GM21367 (cell line): Measurements from ENCODE around the gene LRRC28.

Experiments used
- ATAC-seq: cut with Tn5 transposase; IDR thresholded peaks from one replicate; pipeline ENCODE4 v1.9.1; 2021; ENCODE audit not compliant: unreplicated experiment

LRRC28 gene

DNA sequence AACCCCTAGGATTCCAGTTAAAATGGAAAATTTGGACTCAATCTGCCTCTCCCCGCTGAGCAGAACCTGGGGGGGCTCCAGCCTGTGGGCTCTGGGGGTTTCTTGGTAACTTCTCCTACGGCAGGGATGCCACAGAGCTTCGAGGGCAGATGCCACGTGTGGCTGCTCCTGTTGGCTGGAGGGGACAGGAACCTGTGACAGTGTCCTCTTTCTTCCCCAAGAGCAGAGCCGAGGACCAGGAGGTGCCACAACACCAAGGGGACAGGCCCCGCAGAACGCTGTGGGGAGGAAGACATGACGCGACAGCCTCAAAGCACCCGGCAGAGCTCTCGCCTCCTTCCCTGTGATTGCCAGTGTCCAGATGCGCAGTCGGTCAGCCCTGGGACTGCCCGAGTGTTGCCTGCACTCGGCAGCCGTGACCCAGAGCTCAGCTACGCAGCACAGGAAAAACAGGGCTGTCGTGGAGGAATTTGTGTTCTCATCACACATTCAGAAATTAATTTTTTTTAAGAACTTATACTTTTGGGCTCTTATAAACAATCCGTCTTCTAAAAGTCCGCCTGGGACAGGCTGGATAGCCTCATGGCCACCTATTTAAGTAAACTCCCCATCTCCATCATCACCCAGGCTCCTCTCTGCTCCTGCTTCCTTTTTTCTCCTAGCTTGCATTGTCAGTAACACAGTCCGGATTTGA lies 182.6 kb downstream of the LRRC28 start:
- ATAC-seq, result no peak

DNA sequence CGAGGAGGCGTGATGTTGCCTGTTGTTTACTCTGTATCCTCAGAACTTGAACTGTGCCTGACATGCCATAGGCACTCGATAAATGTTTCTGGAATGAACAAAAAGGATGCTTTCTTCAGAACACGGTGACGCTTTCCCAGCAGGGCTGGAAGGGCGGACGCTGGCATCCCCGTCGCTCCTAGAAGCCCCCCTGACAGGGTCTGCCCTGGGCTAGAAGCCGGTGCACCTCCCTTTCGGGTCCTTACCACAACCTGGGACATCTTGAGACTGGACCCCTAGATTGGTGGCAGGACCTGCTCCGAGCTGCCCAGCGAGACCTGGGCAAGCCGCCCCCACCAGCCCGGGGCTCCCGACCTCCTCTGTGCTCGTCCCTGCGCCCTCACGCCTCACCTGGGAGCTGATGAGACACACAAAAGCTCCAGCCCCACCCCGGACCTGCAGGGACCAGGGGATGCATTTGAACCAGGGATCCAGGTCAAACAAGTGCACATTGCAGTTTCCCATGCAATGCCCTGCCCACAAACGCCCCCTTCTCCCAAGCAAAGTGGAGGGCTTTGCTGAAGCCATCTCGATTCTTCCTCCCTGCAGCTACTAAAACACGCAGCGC lies 183.3 kb downstream of the LRRC28 start:
- no peak for ATAC-seq

DNA sequence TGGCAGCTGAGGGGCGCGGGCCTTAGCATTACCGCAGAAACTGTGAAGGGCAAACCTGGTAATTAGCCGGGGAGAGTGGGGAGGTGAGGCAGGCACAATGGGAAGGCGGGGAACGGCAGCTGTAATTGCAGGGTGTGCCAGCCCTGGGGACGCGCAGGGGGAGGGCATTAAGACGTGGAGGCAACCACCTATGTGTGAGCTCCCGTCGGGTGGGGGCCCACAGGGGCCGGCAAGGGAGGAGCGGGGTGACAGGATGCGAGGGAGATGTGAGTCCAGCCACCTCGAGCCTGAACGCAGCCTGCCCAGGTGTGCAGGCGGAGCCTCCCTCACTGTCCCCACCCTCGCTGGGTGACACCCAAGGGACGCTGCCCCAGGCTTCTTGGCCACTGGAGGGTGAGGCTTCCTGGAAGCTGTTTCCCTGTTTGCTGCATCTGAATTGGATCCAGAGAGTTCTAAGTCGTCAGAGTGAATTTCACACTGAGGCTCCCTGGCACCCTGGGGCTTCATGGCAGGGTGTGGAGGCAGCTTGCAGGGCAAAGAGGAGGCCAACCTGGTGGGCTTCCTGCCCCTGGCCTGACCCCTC lies 183.9 kb downstream of the LRRC28 start:
- ATAC-seq, result no peak

DNA sequence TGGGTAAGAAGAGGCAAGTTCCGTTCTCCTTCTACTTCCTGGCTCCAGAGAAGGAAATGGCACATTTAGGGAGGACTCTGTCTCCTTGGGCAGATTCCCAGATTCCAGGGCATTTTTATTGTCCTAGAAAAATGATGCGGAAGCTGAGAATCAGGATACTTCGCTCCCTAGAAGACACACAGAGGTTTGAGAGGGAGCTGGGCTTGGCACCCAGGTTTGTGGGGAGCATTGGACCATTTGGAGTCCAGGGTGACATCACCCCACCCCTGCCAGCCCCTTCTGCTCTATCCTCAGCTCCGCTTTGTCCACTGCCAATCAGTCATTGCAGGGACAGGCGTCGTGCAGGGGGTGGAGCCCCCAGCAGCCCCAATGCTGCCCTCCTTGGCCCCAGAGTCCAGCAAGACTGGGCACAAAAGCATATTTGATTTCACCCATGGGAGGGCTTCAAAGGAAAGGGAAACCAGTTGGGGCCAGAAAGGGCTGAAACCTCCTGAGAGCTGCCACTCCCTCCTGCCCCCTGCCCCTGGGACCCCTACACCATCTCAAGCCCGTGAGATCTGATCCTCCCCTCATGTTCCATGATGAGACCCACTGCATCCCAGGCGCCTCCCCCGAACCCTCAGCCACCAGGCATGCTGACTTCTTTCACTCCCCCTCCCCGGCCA lies 184.7 kb downstream of the LRRC28 start:
- ATAC-seq, result no peak

DNA sequence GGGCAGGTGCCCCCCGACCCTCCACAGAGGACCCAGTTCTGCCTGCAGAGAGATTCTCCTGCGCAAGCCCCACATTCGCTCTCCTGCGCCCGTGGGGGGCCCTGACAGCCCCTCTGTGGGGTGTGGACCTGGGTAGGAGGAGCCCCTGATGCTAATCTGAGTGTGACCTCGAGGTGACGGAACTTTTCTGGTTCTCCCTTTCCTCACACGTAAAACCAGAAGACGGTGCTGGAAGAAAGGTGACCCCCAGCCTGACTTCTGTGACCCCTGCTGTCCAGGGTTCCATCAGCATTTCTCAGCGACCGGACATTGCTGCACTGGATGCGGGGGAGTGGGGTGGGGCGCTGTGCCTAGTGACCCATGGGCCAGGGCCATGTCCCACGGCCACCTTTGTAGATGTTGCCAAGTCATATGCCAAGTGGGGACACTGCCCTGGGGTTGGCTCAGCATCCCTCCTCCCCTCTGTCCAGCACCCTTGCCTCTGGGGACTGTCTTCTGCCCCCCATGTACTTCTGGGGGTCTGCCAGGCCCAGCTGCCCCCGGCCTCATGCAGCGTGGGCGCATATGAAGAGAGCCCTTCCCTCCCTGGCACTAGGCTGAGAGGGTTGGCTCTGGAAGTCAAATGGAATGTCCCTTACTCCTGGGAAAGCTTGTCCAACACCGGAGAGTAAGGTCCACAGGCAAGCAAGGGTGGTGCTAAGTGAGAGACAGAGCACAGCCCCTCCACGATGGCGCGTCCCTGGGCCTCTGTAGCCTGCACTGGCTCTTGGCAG lies 185.4 kb downstream of the LRRC28 start:
- ATAC-seq, result no peak

DNA sequence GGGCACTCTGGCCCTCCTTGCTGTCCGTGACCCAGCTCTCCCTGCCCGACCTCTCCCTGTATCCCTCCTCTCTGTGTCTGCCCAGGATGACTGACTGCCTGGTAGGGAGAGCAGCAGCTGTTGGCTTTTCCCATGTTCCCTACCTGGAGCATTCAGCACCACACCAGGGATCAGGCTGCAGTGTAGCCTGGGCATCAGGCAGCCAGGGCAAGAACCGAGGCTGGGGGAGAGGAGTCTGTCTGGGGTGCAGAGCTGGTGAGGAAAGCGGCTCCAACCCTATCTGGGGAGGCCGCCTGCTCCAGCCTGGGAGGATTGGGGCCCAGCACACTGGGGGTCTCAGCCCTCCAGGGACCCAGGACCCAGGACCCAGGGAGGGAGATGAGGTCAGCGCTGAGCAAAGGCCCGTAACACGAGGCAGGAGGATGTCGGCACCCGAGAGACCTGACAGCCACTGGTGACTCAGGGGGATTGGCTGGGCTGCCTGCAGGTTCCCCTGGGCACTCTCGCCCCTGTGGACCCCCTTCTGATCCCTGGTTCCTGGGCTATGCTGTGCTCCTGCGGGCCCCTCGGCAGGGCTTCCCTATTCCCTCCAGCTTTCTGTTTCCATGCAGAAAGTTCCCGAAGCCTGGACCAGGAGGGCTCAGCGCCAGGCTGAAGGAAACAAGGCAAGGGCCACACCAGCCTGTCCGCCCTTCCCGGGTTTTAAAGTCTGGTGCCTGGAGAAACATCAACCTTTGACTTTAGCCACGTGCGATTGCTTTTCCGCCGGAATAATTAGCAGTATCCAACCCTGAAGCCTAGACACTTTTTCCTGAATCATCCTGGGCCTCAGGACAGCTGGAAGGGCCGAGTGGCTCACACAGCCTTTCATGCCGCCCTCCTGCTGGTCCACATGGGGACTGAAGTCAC lies 186.3 kb downstream of the LRRC28 start:
- ATAC-seq, result no peak

DNA sequence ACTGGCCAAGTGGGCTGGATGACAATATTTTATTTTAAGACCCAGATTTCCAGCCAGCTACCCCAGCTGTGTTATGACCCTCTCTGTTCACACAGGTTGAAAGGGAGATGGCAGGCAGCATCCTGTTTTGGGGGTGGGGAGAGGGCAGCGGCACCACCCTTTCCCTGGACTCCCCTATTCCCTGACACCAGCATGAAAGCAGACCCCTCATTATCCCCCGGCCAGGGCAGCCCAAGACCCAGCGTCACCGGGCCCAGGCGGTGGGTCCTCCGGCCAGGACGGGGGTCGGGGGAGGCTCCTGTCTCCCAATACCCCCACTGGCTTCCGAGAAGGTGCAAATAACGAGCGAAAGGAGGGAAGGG lies 186.9 kb downstream of the LRRC28 start:
- no peak for ATAC-seq

DNA sequence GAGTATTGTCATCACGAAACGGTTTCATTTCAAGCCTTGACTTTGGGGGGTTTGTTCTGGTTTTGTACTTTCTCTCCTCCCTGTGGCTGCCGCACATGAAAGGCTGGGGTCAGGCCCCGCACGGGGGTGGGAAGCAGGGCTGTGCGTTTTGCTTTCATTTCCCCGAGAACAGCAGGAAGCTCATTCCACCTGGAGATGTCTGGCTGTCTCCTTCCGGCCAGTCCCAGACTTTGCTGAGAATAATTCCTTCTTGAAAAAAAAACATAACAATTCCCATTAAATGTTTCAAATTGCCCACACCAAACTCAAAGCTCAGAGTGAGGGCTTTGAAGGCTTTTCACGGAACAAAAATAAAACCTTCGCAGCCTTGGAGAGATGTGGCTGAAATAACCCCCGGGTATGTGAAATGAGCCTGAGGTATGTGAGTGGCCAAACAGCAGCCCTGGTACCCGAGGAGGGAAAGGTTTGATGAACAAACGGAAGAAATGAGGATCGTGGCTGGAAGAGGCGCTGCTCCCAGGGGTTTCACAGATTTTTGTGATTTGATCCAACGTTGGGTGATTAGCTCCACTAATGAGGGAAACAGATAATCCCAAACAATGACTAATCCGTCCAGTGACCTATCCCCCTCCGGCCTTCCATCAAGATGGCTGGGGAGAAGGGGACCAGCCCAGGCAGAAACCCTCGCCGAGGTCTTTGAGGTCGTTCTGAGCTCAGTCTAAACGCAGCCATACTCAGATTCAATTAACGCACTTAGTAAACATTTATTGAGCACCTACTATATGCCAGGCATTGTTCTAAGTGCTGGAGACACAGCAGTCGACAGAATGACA lies 187.6 kb downstream of the LRRC28 start:
- no peak for ATAC-seq

DNA sequence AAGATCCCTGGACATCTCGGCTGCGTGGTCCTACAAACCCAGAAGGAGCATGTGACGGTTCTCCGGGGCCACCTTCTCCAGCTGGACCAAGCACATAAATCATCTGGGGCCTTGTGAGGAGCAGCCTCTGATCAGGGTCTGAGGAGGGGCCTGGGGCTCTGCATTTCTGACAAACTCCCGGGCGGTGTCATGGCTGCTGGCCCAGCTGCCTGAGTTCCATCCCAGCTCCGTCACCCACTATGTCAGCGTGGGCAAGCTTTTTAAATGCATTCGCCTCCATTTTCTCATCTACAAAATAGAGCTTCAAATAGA lies 188.2 kb downstream of the LRRC28 start:
- ATAC-seq, result no peak

DNA sequence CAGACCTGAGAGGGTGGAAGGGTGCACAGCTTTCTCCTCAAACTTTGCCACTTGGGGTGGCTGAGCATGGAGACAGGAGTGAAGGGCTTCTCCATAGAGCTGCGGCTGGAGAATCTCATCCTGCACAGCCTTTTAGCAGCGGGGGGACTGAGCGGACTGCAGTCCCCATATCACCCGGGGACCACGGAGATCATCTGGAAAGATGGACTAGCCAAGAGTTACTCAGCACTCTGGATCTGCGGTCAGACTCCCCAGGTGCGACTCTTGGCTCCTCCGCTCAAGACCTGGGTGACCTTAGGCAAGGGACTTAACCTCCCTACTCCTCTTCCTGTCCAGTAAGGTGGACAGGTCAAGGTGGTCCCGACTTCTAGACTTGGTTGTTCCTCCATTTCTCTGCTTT lies 188.7 kb downstream of the LRRC28 start:
- no peak for ATAC-seq
